SK-N-SH treated with all-trans-retinoic acid at 6 μM for 48 hours (cell line): ENCODE measurements around the gene SLC28A1.

Experiments used
- ATAC-seq: fragments of 200-7000 bp; cut with Tn5 transposase; 3 replicates; pipeline ENCODE4 v1.9.1; 2020; ENCODE audit warnings: mild to moderate bottlenecking, moderate library complexity
- ARNTL ChIP-seq: fragments of 450-650 bp; formaldehyde crosslinking; IDR thresholded peaks from 2 replicates; pipeline ENCODE4 v1.5.0; 2020; ENCODE audit warnings: low read depth, mild to moderate bottlenecking, moderate library complexity, borderline replicate concordance
- BACH2 ChIP-seq: fragments of 250-450 bp; sonication (Bioruptor Pico); IDR thresholded peaks from 2 replicates; pipeline ENCODE4 v1.9.0; 2021; ENCODE audit warnings: mild to moderate bottlenecking, borderline replicate concordance
- CREB5 ChIP-seq: fragments of 250-450 bp; sonication (Bioruptor Pico); IDR thresholded peaks from 2 replicates; pipeline ENCODE4 v1.5.1; 2020; ENCODE audit warnings: low read depth, mild to moderate bottlenecking, moderate library complexity
- CSRNP3 ChIP-seq: fragments of 250-450 bp; sonication (Bioruptor Pico); IDR thresholded peaks from 2 replicates; pipeline ENCODE4 v1.5.1; 2021; ENCODE audit warnings: mild to moderate bottlenecking, moderate library complexity
- ESRRG ChIP-seq: fragments of 250-450 bp; sonication (Bioruptor Pico); IDR thresholded peaks from 2 replicates; pipeline ENCODE4 v1.6.1; 2021; ENCODE audit warnings: mild to moderate bottlenecking
- GLIS3 ChIP-seq: fragments of 250-450 bp; sonication (Bioruptor Pico); IDR thresholded peaks from 2 replicates; pipeline ENCODE4 v1.5.0; 2020; ENCODE audit warnings: mild to moderate bottlenecking, moderate library complexity
- ISL1 ChIP-seq: fragments of 250-450 bp; sonication (Bioruptor Pico); IDR thresholded peaks from 2 replicates; pipeline ENCODE4 v2.1.2; 2022; ENCODE audit warnings: mild to moderate bottlenecking, moderate library complexity
- PATZ1 ChIP-seq: fragments of 250-450 bp; sonication (Bioruptor Pico); IDR thresholded peaks from 2 replicates; pipeline ENCODE4 v1.8.0; 2020; ENCODE audit warnings: mild to moderate bottlenecking, moderate library complexity, borderline replicate concordance
- POU6F1 ChIP-seq: fragments of 250-450 bp; sonication (Bioruptor Pico); IDR thresholded peaks from 2 replicates; pipeline ENCODE4 v1.8.0; 2021; ENCODE audit warnings: low read depth, mild to moderate bottlenecking, moderate library complexity, borderline replicate concordance
- PPARA ChIP-seq: fragments of 250-450 bp; sonication (Bioruptor Pico); IDR thresholded peaks from 2 replicates; pipeline ENCODE4 v1.5.0; 2020; ENCODE audit warnings: mild to moderate bottlenecking, borderline replicate concordance
- RARB ChIP-seq: fragments of 250-450 bp; sonication (Bioruptor Pico); IDR thresholded peaks from 2 replicates; pipeline ENCODE4 v1.8.0; 2021; ENCODE audit warnings: mild to moderate bottlenecking, moderate library complexity
- SNAI2 ChIP-seq: fragments of 250-450 bp; sonication (Bioruptor Pico); IDR thresholded peaks from 2 replicates; pipeline ENCODE4 v1.5.0; 2020; ENCODE audit warnings: mild to moderate bottlenecking, moderate library complexity
- TCF4 ChIP-seq: fragments of 250-450 bp; sonication (Bioruptor Pico); IDR thresholded peaks from 2 replicates; pipeline ENCODE4 v1.8.0; 2021; ENCODE audit warnings: mild to moderate bottlenecking, moderate library complexity, borderline replicate concordance
- TOX ChIP-seq: fragments of 250-450 bp; sonication (Bioruptor Pico); IDR thresholded peaks from 2 replicates; pipeline ENCODE4 v1.8.0; 2021; ENCODE audit warnings: mild to moderate bottlenecking, moderate library complexity, borderline replicate concordance
- TSHZ2 ChIP-seq: fragments of 250-450 bp; sonication (Bioruptor Pico); IDR thresholded peaks from 2 replicates; pipeline ENCODE4 v1.5.0; 2020; ENCODE audit warnings: mild to moderate bottlenecking, moderate library complexity
- ZC3H10 ChIP-seq: fragments of 250-450 bp; sonication (Bioruptor Pico); IDR thresholded peaks from 2 replicates; pipeline ENCODE4 v1.5.1; 2021; ENCODE audit warnings: mild to moderate bottlenecking, moderate library complexity
- ZFP3 ChIP-seq: fragments of 250-450 bp; sonication (Bioruptor Pico); IDR thresholded peaks from 2 replicates; pipeline ENCODE4 v1.5.0; 2020; ENCODE audit warnings: mild to moderate bottlenecking, moderate library complexity
- ZFP30 ChIP-seq: fragments of 450-650 bp; formaldehyde crosslinking; IDR thresholded peaks from 2 replicates; pipeline ENCODE4 v1.5.0; 2022; ENCODE audit warnings: mild to moderate bottlenecking, moderate library complexity
- ZNF565 ChIP-seq: fragments of 450-650 bp; formaldehyde crosslinking; conservative IDR thresholded peaks from 2 replicates; pipeline ENCODE4 v1.5.0; 2020; ENCODE audit warnings: low read depth, mild to moderate bottlenecking, moderate library complexity
- ZNF70 ChIP-seq: fragments of 450-650 bp; formaldehyde crosslinking; IDR thresholded peaks from 2 replicates; pipeline ENCODE4 v1.5.0; 2020; ENCODE audit warnings: mild to moderate bottlenecking, moderate library complexity
- ZNF8 ChIP-seq: fragments of 450-650 bp; formaldehyde crosslinking; IDR thresholded peaks from 2 replicates; pipeline ENCODE4 v1.5.0; 2020; ENCODE audit warnings: mild to moderate bottlenecking, moderate library complexity

SLC28A1 gene

GRCh38 chr15:84859651-84860050 lies 24.8 kb upstream of the SLC28A1 start (continued):
- TF ChIP-seq TCF4 (CRISPR knock-in tag): no peak
- TF ChIP-seq ZFP30: no peak
- TF ChIP-seq ZFP3 (CRISPR knock-in tag): no peak
- TF ChIP-seq CSRNP3 (CRISPR knock-in tag): no peak
- no peak for TF ChIP-seq ISL1 (CRISPR knock-in tag)
- no peak for TF ChIP-seq ZNF8
- no peak for TF ChIP-seq ZC3H10 (CRISPR knock-in tag)
- no peak for TF ChIP-seq ZNF70 (CRISPR knock-in tag)
- TF ChIP-seq ARNTL: no peak

GRCh38 chr15:84861781-84862180 lies 22.7 kb upstream of the SLC28A1 start:
- TF ChIP-seq POU6F1 (CRISPR knock-in tag): no peak
- ATAC-seq: no peak

- no peak for TF ChIP-seq ZFP3 (CRISPR knock-in tag)
- no peak for TF ChIP-seq PPARA (CRISPR knock-in tag)
- TF ChIP-seq ARNTL: no peak
- no peak for TF ChIP-seq GLIS3 (CRISPR knock-in tag)
- TF ChIP-seq BACH2: no peak
- TF ChIP-seq RARB (CRISPR knock-in tag): no peak
- no peak for TF ChIP-seq ZFP30
- TF ChIP-seq PATZ1 (CRISPR knock-in tag): no peak
- no peak for TF ChIP-seq POU6F1 (CRISPR knock-in tag)
- no peak for TF ChIP-seq CREB5 (CRISPR knock-in tag)
- no peak for TF ChIP-seq TSHZ2 (CRISPR knock-in tag)
- TF ChIP-seq ZNF565: no peak
- no peak for TF ChIP-seq TOX (CRISPR knock-in tag)
- no peak for TF ChIP-seq ZNF70 (CRISPR knock-in tag)
- no peak for TF ChIP-seq SNAI2 (CRISPR knock-in tag)
- TF ChIP-seq ZNF8: no peak
- TF ChIP-seq ESRRG (CRISPR knock-in tag): no peak
- ATAC-seq: no peak
Observed at GRCh38 chr15:84862214-84862975, 22.1 kb upstream of the SLC28A1 start.
